GM12872 (cell line): ENCODE measurements around the gene SPATS2L.

Experiments used
- CTCF ChIP-seq: IDR thresholded peaks from 3 replicates; pipeline ENCODE4 v1.5.1; 2011; ENCODE audit warnings: low read depth, mild to moderate bottlenecking, low read length, moderate library complexity; ENCODE audit not compliant: insufficient read depth

The SPATS2L gene

GRCh38 chr2:200314976-200315567 lies 8.6 kb downstream of the SPATS2L start:
- no peak for TF ChIP-seq CTCF

GRCh38 chr2:200317975-200318374 lies 11.5 kb downstream of the SPATS2L start:
- no peak for TF ChIP-seq CTCF

GRCh38 chr2:200318940-200319435 lies 12.5 kb downstream of the SPATS2L start:
- TF ChIP-seq CTCF: no peak

- TF ChIP-seq CTCF: no peak
Observed at GRCh38 chr2:200319548-200320337, 13.2 kb downstream of the SPATS2L start.

GRCh38 chr2:200320344-200320743 lies 13.9 kb downstream of the SPATS2L start:
- TF ChIP-seq CTCF: no peak

GRCh38 chr2:200320991-200321390 lies 14.5 kb downstream of the SPATS2L start:
- no peak for TF ChIP-seq CTCF

GRCh38 chr2:200321780-200322534 lies 15.5 kb downstream of the SPATS2L start:
- TF ChIP-seq CTCF: no peak
